Measurements from ENCODE around the gene USP53. TPM values are rescaled to one million over a fixed set of nuclear protein-coding genes. Genes with fewer than 3 reads are reported as not detected.
A peak's percentile ranks its signal among the peaks of the same experiment; 100 is the strongest.

USP53 gene
- 8.1 and 11.0 TPM in 2 replicates for total RNA-seq (2016; rRNA removed; fragmentation: Illumina TruSeq; extraction: Trizol)
- 5.4 TPM in 2 replicates for total RNA-seq (2016; cell fraction: cytosol; rRNA removed; fragmentation: Illumina TruSeq; extraction: Trizol; ENCODE audit: low read depth)
- total RNA-seq (2016; cell fraction: insoluble cytoplasmic fraction; rRNA removed; fragmentation: Illumina TruSeq; extraction: Trizol) = 8.5 and 11.3 TPM in 2 replicates
- 5.1 and 6.2 TPM in 2 replicates for total RNA-seq (2016; cell fraction: membrane; rRNA removed; fragmentation: Illumina TruSeq; extraction: Trizol)
- total RNA-seq (2016; cell fraction: nucleus; rRNA removed; fragmentation: Illumina TruSeq; extraction: Trizol) = 15.7 and 16.5 TPM in 2 replicates
- polyA plus RNA-seq (2011; rRNA removed) = 5.0 and 5.3 TPM in 2 replicates
- polyA plus RNA-seq (2011; cell fraction: cytosol; rRNA removed) = 1.6 and 3.2 TPM in 2 replicates
- polyA plus RNA-seq (2011; cell fraction: nucleus; rRNA removed) = 5.7 and 7.2 TPM in 2 replicates
- polyA plus RNA-seq (2012) = 7.1 and 8.2 TPM in 2 replicates
- 0.27 and 0.62 TPM in 2 replicates for polyA plus RNA-seq (2016; cell fraction: cytosol; fragmentation: Illumina TruSeq; extraction: Trizol; ENCODE audit: low read depth)
- 6.9 and 7.3 TPM in 2 replicates for polyA plus RNA-seq (2016; cell fraction: insoluble cytoplasmic fraction; fragmentation: Illumina TruSeq; extraction: Trizol; ENCODE audit: low read depth)
- polyA plus RNA-seq (2016; cell fraction: membrane; fragmentation: Illumina TruSeq; extraction: Trizol; ENCODE audit: low read depth) = 0.99 and 1.7 TPM in 2 replicates
- polyA plus RNA-seq (2016; cell fraction: nucleus; fragmentation: Illumina TruSeq; extraction: Trizol; ENCODE audit: insufficient read depth, low read depth) = 14.4 and 17.1 TPM in 2 replicates
- polyA minus RNA-seq (2011; rRNA and poly(A)+ RNA removed; ENCODE audit: low replicate concordance) = 5.6 and 6.6 TPM in 2 replicates
- polyA minus RNA-seq (2011; cell fraction: cytosol; rRNA and poly(A)+ RNA removed) = 11.4 and 12.8 TPM in 2 replicates
- polyA minus RNA-seq (2011; cell fraction: nucleus; rRNA and poly(A)+ RNA removed) = 35.3 and 39.8 TPM in 2 replicates
- percentile 78 among the genes with signal in this experiment for Bru-seq, nascent RNA
- percentile 75 among the genes with signal in this experiment for BruChase-seq, experiment 1, labeled RNA remaining after a 6-hour chase
- percentile 76 among the genes with signal in this experiment for BruChase-seq, experiment 2, labeled RNA remaining after a 2-hour chase
- long read RNA-seq, experiment 1, partial matches to known transcripts = 0 of 1 reads
- long read RNA-seq, experiment 1, other reads (novel, unspliced or antisense) = 1 of 1 reads
- long read RNA-seq, experiment 2, partial matches to known transcripts = 0 of 6 reads
- long read RNA-seq, experiment 2, other reads (novel, unspliced or antisense) = 5 of 6 reads

- ChIA-PET POLR2A (interaction anchor here (0.8 to 3.1 kb wide), 14 partner anchors 9 to 854 kb away, joined by 3 to 30 read pairs (median 4); partner anchors contain the start of gene MAD2L1), CTCF (ENCODE audit: low intra/inter-chr PET ratio, low total read pairs) (no interaction called here)
- Histone ChIP-seq H3K9me3 (ENCODE audit: low read length) (no peaks in the 10 kb centered on the region), H4K20me1 (ENCODE audit: insufficient read depth, low read length) (no peaks in the 10 kb centered on the region), H3K4me3 (replicated peaks in 1 of 3; ENCODE audit: insufficient read depth in 1 of 3, low read depth in 2 of 3, low read length in 3 of 3) (peak within 1 kb of the TSS; percentile 76 to 84 (median 78)), H3K27me3 (ENCODE audit: control insufficient read depth in 1 of 2, insufficient read depth in 2 of 2, low read length in 2 of 2) (no peaks in the 10 kb centered on the region; a peak in 1 of 5 replicates), H3K79me2 (ENCODE audit: insufficient read depth, low read length) (peaks cover 28% of the 10 kb centered on the region), H3K9ac (ENCODE audit: insufficient read depth, low read depth, low read length) (peak within 1 kb of the TSS; percentile 97), H2AFZ (ENCODE audit: low read length) (peak within 1 kb of the TSS; percentile 99), H3K4me2 (ENCODE audit: low read depth, low read length) (peak within 1 kb of the TSS; percentile 90), H3K27ac (ENCODE audit: extremely low read length, insufficient read depth, low read length) (peak within 1 kb of the TSS; percentile 96), H3K36me3 (replicated peaks in 1 of 2; ENCODE audit: control insufficient read depth in 1 of 2, insufficient read depth in 2 of 2, low read length in 2 of 2) (peaks cover 0 to 4% of the 10 kb centered on the region in 2 experiments; a peak in 2 of 5 replicates), H3K4me1 (ENCODE audit: insufficient read depth, low read length) (peaks cover 19% of the 10 kb centered on the region)
- BruUV-seq (replicated peaks) = no TSS peak
- FAIRE-seq = peak; percentile 87
- intact Hi-C loops (cut with micrococcal nuclease; ENCODE audit: unreplicated experiment) = loop anchor here (5.0 to 10.0 kb wide), 3 partner anchors 40 to 242 kb away; no protein-coding TSS in a partner anchor
- in situ Hi-C loops (cut with HindIII; ENCODE audit: extremely low pct_ligation_motif_present, low pct_unique_long_range_greater_than_20kb) = loop anchor here (10.0 kb wide), 1 partner anchor 168 kb away; no protein-coding TSS in a partner anchor
- DNase-seq (ENCODE audit: low spot score) = peak; percentile 94
- peak; percentile 96 for ATAC-seq
- WGBS (ENCODE audit: low lambda C conversion rate) = 0% methylated on average over 12 of the region's 55 CpGs
- TF ChIP-seq ZFP90 (CRISPR knock-in tag; IDR thresholded peaks at IDR 0.05; ENCODE audit: borderline replicate concordance) (no peak; the same call in 1 of the 2 replicates), LBX2 (CRISPR knock-in tag; IDR thresholded peaks at IDR 0.05; ENCODE audit: borderline replicate concordance) (peak; percentile 88; the same call in 1 of the 2 replicates), USF2 (IDR thresholded peaks at IDR 0.05; ENCODE audit: low read depth, low read length) (no peak), USF2 (CRISPR knock-in tag; IDR thresholded peaks at IDR 0.05; ENCODE audit: borderline replicate concordance) (no peak), ZSCAN5A (CRISPR knock-in tag; IDR thresholded peaks at IDR 0.05; ENCODE audit: borderline replicate concordance) (no peak; the same call in 1 of the 2 replicates), ZSCAN22 (CRISPR knock-in tag; IDR thresholded peaks at IDR 0.05) (peak; percentile 80), ETV6 (CRISPR knock-in tag; conservative IDR thresholded peaks at IDR 0.05) (no peak; the same call in 1 of the 2 replicates), PRPF4 (IDR thresholded peaks at IDR 0.05; ENCODE audit: low read depth, low read length, poor library complexity, severe bottlenecking) (no peak)
- TF ChIP-seq, protein P1, sequence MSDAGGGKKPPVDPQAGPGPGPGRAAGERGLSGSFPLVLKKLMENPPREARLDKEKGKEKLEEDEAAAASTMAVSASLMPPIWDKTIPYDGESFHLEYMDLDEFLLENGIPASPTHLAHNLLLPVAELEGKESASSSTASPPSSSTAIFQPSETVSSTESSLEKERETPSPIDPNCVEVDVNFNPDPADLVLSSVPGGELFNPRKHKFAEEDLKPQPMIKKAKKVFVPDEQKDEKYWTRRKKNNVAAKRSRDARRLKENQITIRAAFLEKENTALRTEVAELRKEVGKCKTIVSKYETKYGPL (CRISPR knock-in tag; IDR thresholded peaks at IDR 0.05) = no peak
- TF ChIP-seq, protein P2, sequence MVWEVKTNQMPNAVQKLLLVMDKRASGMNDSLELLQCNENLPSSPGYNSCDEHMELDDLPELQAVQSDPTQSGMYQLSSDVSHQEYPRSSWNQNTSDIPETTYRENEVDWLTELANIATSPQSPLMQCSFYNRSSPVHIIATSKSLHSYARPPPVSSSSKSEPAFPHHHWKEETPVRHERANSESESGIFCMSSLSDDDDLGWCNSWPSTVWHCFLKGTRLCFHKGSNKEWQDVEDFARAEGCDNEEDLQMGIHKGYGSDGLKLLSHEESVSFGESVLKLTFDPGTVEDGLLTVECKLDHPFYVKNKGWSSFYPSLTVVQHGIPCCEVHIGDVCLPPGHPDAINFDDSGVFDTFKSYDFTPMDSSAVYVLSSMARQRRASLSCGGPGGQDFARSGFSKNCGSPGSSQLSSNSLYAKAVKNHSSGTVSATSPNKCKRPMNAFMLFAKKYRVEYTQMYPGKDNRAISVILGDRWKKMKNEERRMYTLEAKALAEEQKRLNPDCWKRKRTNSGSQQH (CRISPR knock-in tag; IDR thresholded peaks at IDR 0.05; ENCODE audit: low read depth) = peak; percentile 52; the same call in 1 of the 2 replicates
Observed at GRCh38 chr4:119212234-119212963, at the start of gene USP53. Gene USP53 (plus strand): TSS chr4:119212713. CDS start chr4:119239760, 27,047 bp downstream.
